C4-2B (cell line): ENCODE data around the gene PLD1.

Source experiments
- CTCF ChIP-seq: fragments of 450-650 bp; conservative IDR thresholded peaks from 2 replicates; pipeline ENCODE4 v1.5.1; 2017; ENCODE audit warnings: mild to moderate bottlenecking
- ZFX ChIP-seq: fragments of 450-650 bp; IDR thresholded peaks from 2 replicates; pipeline ENCODE4 v1.6.1; 2017

GRCh38 chr3:171559586-171559985 is 250.7 kb downstream of the PLD1 start:
- no peak for TF ChIP-seq CTCF
- TF ChIP-seq ZFX, result no peak
